ENCODE measurements around the gene GPC4. TPM values are rescaled to one million over a fixed set of nuclear protein-coding genes. Genes with fewer than 3 reads are reported as not detected.

GPC4 gene
- total and polyA plus RNA-seq, 4 donors = 0.23 to 1.3 (median 0.71) TPM

DNA sequence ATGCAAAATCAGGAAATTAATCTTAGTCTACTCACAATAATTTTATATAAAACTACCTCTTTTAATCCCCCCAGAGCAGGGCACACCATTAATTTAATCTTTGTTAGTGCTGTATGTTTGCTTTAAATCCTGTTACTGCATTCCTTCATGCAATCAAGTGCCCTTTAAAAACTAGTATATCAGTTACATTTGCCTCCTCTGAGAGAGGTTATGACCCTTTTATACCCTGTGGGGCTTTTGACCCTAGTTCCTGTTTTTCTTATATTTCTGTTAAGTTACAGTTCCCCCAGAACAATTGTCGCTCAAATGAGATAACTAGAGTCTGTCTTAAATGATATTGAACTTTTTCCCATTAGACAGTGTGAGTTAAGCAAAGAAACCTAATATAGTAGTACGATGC is 46.2 kb downstream of the GPC4 start:
- Histone ChIP-seq H3K4me1 (ENCODE audit: control insufficient read depth in 4 of 4, insufficient read depth in 4 of 4, low read length in 3 of 4) (no peaks in the 10 kb centered on the region), H3K9ac (ENCODE audit: low read depth in 1 of 2, low read length in 2 of 2) (no peak overlapping the region), H3K36me3 (ENCODE audit: control insufficient read depth in 4 of 4, insufficient read depth in 3 of 4, low read depth in 1 of 4, low read length in 3 of 4) (no peaks in the 10 kb centered on the region), H3K27ac (ENCODE audit: low read depth in 1 of 2, low read length in 2 of 2) (no peak overlapping the region), H3K9me3 (ENCODE audit: control insufficient read depth in 4 of 4, low read length in 3 of 4) (no peaks in the 10 kb centered on the region), H3K4me3 (ENCODE audit: low read depth in 1 of 3, low read length in 3 of 3) (no peak overlapping the region), H3K27me3 (ENCODE audit: control insufficient read depth in 4 of 4, insufficient read depth in 4 of 4, low read length in 3 of 4) (peaks cover 0 to 3% (median 0%) of the 10 kb centered on the region in 4 donors)
- TF ChIP-seq NR2F2 (IDR thresholded peaks at IDR 0.05) (no peak), HNF4G (IDR thresholded peaks at IDR 0.05) (no peak), FOXA2 (IDR thresholded peaks at IDR 0.05) (no peak), HNF4A (conservative IDR thresholded peaks at IDR 0.05) (no peak), EGR1 (IDR thresholded peaks at IDR 0.05; ENCODE audit: low read depth in 2 of 2) (no peak), GABPA (IDR thresholded peaks at IDR 0.05 in 1 of 2, conservative IDR thresholded peaks at IDR 0.05 in 1 of 2) (no peak), YY1 (IDR thresholded peaks at IDR 0.05) (no peak), RXRA (IDR thresholded peaks at IDR 0.05) (no peak), FOXA1 (IDR thresholded peaks at IDR 0.05) (no peak), JUND (IDR thresholded peaks at IDR 0.05) (no peak)
- TF ChIP-seq, protein P1, sequence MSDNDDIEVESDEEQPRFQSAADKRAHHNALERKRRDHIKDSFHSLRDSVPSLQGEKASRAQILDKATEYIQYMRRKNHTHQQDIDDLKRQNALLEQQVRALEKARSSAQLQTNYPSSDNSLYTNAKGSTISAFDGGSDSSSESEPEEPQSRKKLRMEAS (IDR thresholded peaks at IDR 0.05) = no peak
- TF ChIP-seq, protein P2, sequence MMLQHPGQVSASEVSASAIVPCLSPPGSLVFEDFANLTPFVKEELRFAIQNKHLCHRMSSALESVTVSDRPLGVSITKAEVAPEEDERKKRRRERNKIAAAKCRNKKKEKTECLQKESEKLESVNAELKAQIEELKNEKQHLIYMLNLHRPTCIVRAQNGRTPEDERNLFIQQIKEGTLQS (IDR thresholded peaks at IDR 0.05) = no peak
- 76% methylated on average over 2 of the region's 2 CpGs for WGBS
- no peak for DNase-seq (ENCODE audit: low spot score)

DNA sequence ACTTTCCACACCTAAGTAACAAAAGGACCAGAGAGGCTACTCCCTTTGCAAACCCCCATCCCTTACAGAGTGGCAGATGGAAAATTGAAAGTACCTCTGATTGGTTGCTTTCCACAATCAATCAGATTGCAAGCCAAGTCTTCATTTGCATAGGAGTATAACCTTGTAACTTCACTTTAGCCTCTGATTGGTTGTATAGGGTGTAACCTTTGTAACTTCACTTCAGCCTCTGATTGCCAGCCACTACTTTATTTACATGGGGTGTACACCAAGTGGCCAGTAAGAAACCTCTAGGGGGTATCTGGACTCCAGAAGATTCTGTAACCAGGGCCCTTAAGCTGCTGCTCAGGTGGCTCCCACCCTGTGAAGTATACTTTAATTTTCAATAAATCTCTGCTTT is 48.6 kb downstream of the GPC4 start:
- Histone ChIP-seq H3K27ac (ENCODE audit: low read depth in 1 of 2, low read length in 2 of 2) (no peak overlapping the region), H3K36me3 (ENCODE audit: control insufficient read depth in 4 of 4, insufficient read depth in 3 of 4, low read depth in 1 of 4, low read length in 3 of 4) (no peaks in the 10 kb centered on the region), H3K9ac (ENCODE audit: low read depth in 1 of 2, low read length in 2 of 2) (no peak overlapping the region), H3K4me3 (ENCODE audit: low read depth in 1 of 3, low read length in 3 of 3) (no peak overlapping the region), H3K4me1 (ENCODE audit: control insufficient read depth in 4 of 4, insufficient read depth in 4 of 4, low read length in 3 of 4) (no peaks in the 10 kb centered on the region), H3K27me3 (ENCODE audit: control insufficient read depth in 4 of 4, insufficient read depth in 4 of 4, low read length in 3 of 4) (peaks cover 0 to 3% (median 0%) of the 10 kb centered on the region in 4 donors), H3K9me3 (ENCODE audit: control insufficient read depth in 4 of 4, low read length in 3 of 4) (no peaks in the 10 kb centered on the region)
- no peak for TF ChIP-seq HNF4G (IDR thresholded peaks at IDR 0.05)
- DNase-seq (ENCODE audit: low spot score) = no peak

DNA sequence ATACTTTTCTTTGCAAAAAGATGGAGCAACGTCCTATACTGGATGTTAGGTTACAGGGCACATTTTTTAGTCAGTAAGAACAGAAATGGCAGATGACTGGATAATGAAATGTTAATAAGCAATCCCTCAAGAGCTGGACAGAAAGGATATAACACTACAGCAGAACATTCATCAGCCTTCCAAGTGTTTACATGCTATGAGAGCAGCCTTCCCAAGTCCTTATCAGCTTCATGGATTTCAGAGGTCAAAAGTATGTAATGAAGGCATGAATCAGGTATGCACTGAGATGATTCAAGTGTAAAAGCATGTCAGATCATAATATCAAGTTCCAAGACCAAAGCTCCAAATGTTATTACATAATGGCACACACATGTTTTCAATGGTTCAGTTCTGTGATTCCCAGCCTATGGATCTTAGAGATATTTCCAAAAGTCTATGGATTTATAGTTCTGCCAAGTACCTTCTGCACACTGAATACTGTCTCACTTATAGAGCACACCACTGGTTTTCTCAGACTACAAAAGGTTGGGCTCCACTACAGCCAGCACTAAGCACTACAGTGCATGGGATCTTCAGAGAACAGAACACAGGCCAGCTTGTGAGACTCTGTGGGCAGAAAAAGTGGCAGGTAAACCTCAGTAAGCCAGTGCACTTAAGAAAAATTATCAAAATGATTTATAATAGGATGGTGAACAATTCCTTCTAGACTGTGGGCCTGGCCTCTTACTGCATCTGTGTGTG is 49.2 kb downstream of the GPC4 start:
- H3K36me3 ChIP-seq (ENCODE audit: control insufficient read depth in 4 of 4, insufficient read depth in 3 of 4, low read depth in 1 of 4, low read length in 3 of 4) = no peaks in the 10 kb centered on the region
- no peak overlapping the region for H3K27ac ChIP-seq (ENCODE audit: low read depth in 1 of 2, low read length in 2 of 2)
- no peak for TF ChIP-seq GABPA (IDR thresholded peaks at IDR 0.05 in 1 of 2, conservative IDR thresholded peaks at IDR 0.05 in 1 of 2)
- no peak for TF ChIP-seq FOXA2 (IDR thresholded peaks at IDR 0.05)
- no peak overlapping the region for H3K9ac ChIP-seq (ENCODE audit: low read depth in 1 of 2, low read length in 2 of 2)
- H3K4me1 ChIP-seq (ENCODE audit: control insufficient read depth in 4 of 4, insufficient read depth in 4 of 4, low read length in 3 of 4) = no peaks in the 10 kb centered on the region
- no peak overlapping the region for H3K4me3 ChIP-seq (ENCODE audit: low read depth in 1 of 3, low read length in 3 of 3)
- 37% methylated on average over 1 of the region's 1 CpG for WGBS
- peaks cover 0 to 3% (median 0%) of the 10 kb centered on the region in 4 donors for H3K27me3 ChIP-seq (ENCODE audit: control insufficient read depth in 4 of 4, insufficient read depth in 4 of 4, low read length in 3 of 4)
- DNase-seq (ENCODE audit: low spot score) = no peak
- no peaks in the 10 kb centered on the region for H3K9me3 ChIP-seq (ENCODE audit: control insufficient read depth in 4 of 4, low read length in 3 of 4)

DNA sequence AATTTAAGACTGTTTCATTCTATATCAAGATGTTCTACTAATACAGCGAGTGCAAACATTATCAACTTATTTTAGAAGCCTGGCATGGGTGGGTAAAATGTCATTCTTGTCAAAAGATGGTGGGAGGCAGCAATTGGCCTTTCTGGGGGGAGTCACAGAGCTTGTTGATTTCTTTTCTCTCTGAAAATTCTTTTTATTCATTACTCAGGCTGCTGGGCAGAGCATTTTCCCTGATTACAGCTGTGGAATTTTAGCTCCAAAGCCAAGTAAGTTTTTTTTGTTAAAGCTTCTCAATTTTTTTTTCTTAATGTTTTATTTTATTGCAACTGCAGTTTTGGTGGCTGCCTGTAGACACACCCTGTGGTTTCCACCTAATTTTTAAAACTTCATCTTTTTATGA is 50.4 kb downstream of the GPC4 start:
- Histone ChIP-seq H3K4me3 (ENCODE audit: low read depth in 1 of 3, low read length in 3 of 3) (no peak overlapping the region), H3K4me1 (ENCODE audit: control insufficient read depth in 4 of 4, insufficient read depth in 4 of 4, low read length in 3 of 4) (no peaks in the 10 kb centered on the region), H3K27ac (ENCODE audit: low read depth in 1 of 2, low read length in 2 of 2) (no peak overlapping the region), H3K9me3 (ENCODE audit: control insufficient read depth in 4 of 4, low read length in 3 of 4) (no peaks in the 10 kb centered on the region), H3K27me3 (ENCODE audit: control insufficient read depth in 4 of 4, insufficient read depth in 4 of 4, low read length in 3 of 4) (peaks cover 0 to 3% (median 0%) of the 10 kb centered on the region in 4 donors), H3K9ac (ENCODE audit: low read depth in 1 of 2, low read length in 2 of 2) (no peak overlapping the region), H3K36me3 (ENCODE audit: control insufficient read depth in 4 of 4, insufficient read depth in 3 of 4, low read depth in 1 of 4, low read length in 3 of 4) (no peaks in the 10 kb centered on the region)
- DNase-seq (ENCODE audit: low spot score) = no peak
- no peak for TF ChIP-seq TAF1 (conservative IDR thresholded peaks at IDR 0.05)
- TF ChIP-seq NR2F2 (IDR thresholded peaks at IDR 0.05) = no peak
- TF ChIP-seq, protein P1 (IDR thresholded peaks at IDR 0.05) = no peak
- TF ChIP-seq HNF4A (conservative IDR thresholded peaks at IDR 0.05) = no peak
- TF ChIP-seq, protein P3, sequence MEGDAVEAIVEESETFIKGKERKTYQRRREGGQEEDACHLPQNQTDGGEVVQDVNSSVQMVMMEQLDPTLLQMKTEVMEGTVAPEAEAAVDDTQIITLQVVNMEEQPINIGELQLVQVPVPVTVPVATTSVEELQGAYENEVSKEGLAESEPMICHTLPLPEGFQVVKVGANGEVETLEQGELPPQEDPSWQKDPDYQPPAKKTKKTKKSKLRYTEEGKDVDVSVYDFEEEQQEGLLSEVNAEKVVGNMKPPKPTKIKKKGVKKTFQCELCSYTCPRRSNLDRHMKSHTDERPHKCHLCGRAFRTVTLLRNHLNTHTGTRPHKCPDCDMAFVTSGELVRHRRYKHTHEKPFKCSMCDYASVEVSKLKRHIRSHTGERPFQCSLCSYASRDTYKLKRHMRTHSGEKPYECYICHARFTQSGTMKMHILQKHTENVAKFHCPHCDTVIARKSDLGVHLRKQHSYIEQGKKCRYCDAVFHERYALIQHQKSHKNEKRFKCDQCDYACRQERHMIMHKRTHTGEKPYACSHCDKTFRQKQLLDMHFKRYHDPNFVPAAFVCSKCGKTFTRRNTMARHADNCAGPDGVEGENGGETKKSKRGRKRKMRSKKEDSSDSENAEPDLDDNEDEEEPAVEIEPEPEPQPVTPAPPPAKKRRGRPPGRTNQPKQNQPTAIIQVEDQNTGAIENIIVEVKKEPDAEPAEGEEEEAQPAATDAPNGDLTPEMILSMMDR (IDR thresholded peaks at IDR 0.05; ENCODE audit: low read depth, low read length, missing input control) = no peak
- TF ChIP-seq GABPA (IDR thresholded peaks at IDR 0.05 in 1 of 2, conservative IDR thresholded peaks at IDR 0.05 in 1 of 2) = no peak
- TF ChIP-seq RXRA (IDR thresholded peaks at IDR 0.05) = no peak
- TF ChIP-seq HNF4G (IDR thresholded peaks at IDR 0.05) = no peak
- TF ChIP-seq, protein P4, sequence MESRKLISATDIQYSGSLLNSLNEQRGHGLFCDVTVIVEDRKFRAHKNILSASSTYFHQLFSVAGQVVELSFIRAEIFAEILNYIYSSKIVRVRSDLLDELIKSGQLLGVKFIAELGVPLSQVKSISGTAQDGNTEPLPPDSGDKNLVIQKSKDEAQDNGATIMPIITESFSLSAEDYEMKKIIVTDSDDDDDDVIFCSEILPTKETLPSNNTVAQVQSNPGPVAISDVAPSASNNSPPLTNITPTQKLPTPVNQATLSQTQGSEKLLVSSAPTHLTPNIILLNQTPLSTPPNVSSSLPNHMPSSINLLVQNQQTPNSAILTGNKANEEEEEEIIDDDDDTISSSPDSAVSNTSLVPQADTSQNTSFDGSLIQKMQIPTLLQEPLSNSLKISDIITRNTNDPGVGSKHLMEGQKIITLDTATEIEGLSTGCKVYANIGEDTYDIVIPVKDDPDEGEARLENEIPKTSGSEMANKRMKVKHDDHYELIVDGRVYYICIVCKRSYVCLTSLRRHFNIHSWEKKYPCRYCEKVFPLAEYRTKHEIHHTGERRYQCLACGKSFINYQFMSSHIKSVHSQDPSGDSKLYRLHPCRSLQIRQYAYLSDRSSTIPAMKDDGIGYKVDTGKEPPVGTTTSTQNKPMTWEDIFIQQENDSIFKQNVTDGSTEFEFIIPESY (IDR thresholded peaks at IDR 0.05) = no peak
- 84% methylated on average over 1 of the region's 1 CpG for WGBS
